Measurements from ENCODE around the gene ERV3-1. TPM values are rescaled to one million over a fixed set of nuclear protein-coding genes. Genes with fewer than 3 reads are reported as not detected.
"Not testable (repeated sequence)": the region's sequence is repeated elsewhere in the genome, so short reads cannot be mapped to it uniquely, and the experiment has no call there.

ERV3-1 gene
- total and polyA plus RNA-seq, 2 donors (not counting 3 experiments of a cell fraction or from before 2014, with no cell fraction given): 28.4 to 29.6 TPM

GRCh38 chr7:65035469-65035868 lies 29.0 kb upstream of the ERV3-1 start:
- H3K4me1 ChIP-seq (ENCODE audit: control insufficient read depth, extremely low read depth, insufficient read depth, low read length); DNase-seq (ENCODE audit: low read depth, low spot score); H3K4me2 ChIP-seq (ENCODE audit: insufficient read depth, low read length); H3K9me1 ChIP-seq (replicated peaks; ENCODE audit: control insufficient read depth, extremely low read depth, insufficient read depth, low read length); POLR2A ChIA-PET; dilution Hi-C loops (cut with MboI; ENCODE audit: extremely low pct_ligation_motif_present, low sequenced_read_pairs); H4K20me1 ChIP-seq (replicated peaks; ENCODE audit: control insufficient read depth, extremely low read depth, insufficient read depth, low read length); H3K4me3 ChIP-seq (replicated peaks in 1 of 3; ENCODE audit: insufficient read depth in 1 of 3, low read depth in 1 of 3, low read length in 3 of 3); BruUV-seq (replicated peaks); H3K27ac ChIP-seq (ENCODE audit: insufficient read depth, low read depth, low read length); FAIRE-seq; H3K36me3 ChIP-seq (ENCODE audit: control insufficient read depth in 2 of 2, extremely low read depth in 1 of 2, insufficient read depth in 2 of 2, low read length in 2 of 2); intact Hi-C loops (cut with micrococcal nuclease); CTCF ChIA-PET; H3K9ac ChIP-seq (replicated peaks; ENCODE audit: extremely low read depth, insufficient read depth, low read length); H3K9me3 ChIP-seq (replicated peaks; ENCODE audit: control insufficient read depth, insufficient read depth, low read length); H2AFZ ChIP-seq (ENCODE audit: low read depth, low read length); H3K27me3 ChIP-seq (ENCODE audit: control insufficient read depth in 2 of 2, insufficient read depth in 2 of 2, low read length in 2 of 2): not testable (repeated sequence)
- H3K79me2 ChIP-seq (ENCODE audit: control insufficient read depth, insufficient read depth, low read length): peaks cover 12% of the 10 kb centered on the region

GRCh38 chr7:65034120-65034782 lies 27.8 kb upstream of the ERV3-1 start:
- CTCF ChIA-PET; H3K4me2 ChIP-seq (ENCODE audit: insufficient read depth, low read length); BruUV-seq (replicated peaks); H2AFZ ChIP-seq (ENCODE audit: low read depth, low read length); POLR2A ChIA-PET; DNase-seq (ENCODE audit: low read depth, low spot score); H4K20me1 ChIP-seq (replicated peaks; ENCODE audit: control insufficient read depth, extremely low read depth, insufficient read depth, low read length); H3K9me1 ChIP-seq (replicated peaks; ENCODE audit: control insufficient read depth, extremely low read depth, insufficient read depth, low read length); H3K36me3 ChIP-seq (ENCODE audit: control insufficient read depth in 2 of 2, extremely low read depth in 1 of 2, insufficient read depth in 2 of 2, low read length in 2 of 2); H3K27ac ChIP-seq (ENCODE audit: insufficient read depth, low read depth, low read length); FAIRE-seq; H3K4me3 ChIP-seq (replicated peaks in 1 of 3; ENCODE audit: insufficient read depth in 1 of 3, low read depth in 1 of 3, low read length in 3 of 3); dilution Hi-C loops (cut with MboI; ENCODE audit: extremely low pct_ligation_motif_present, low sequenced_read_pairs); H3K27me3 ChIP-seq (ENCODE audit: control insufficient read depth in 2 of 2, insufficient read depth in 2 of 2, low read length in 2 of 2); H3K79me2 ChIP-seq (ENCODE audit: control insufficient read depth, insufficient read depth, low read length); H3K9ac ChIP-seq (replicated peaks; ENCODE audit: extremely low read depth, insufficient read depth, low read length); H3K4me1 ChIP-seq (ENCODE audit: control insufficient read depth, extremely low read depth, insufficient read depth, low read length); intact Hi-C loops (cut with micrococcal nuclease); H3K9me3 ChIP-seq (replicated peaks; ENCODE audit: control insufficient read depth, insufficient read depth, low read length): not testable (repeated sequence)

- H3K9ac ChIP-seq (replicated peaks; ENCODE audit: extremely low read depth, insufficient read depth, low read length); FAIRE-seq; H3K27me3 ChIP-seq (ENCODE audit: control insufficient read depth in 2 of 2, insufficient read depth in 2 of 2, low read length in 2 of 2); intact Hi-C loops (cut with micrococcal nuclease); POLR2A ChIA-PET; H2AFZ ChIP-seq (ENCODE audit: low read depth, low read length); H4K20me1 ChIP-seq (replicated peaks; ENCODE audit: control insufficient read depth, extremely low read depth, insufficient read depth, low read length); BruUV-seq (replicated peaks); H3K4me1 ChIP-seq (ENCODE audit: control insufficient read depth, extremely low read depth, insufficient read depth, low read length); H3K36me3 ChIP-seq (ENCODE audit: control insufficient read depth in 2 of 2, extremely low read depth in 1 of 2, insufficient read depth in 2 of 2, low read length in 2 of 2); H3K4me2 ChIP-seq (ENCODE audit: insufficient read depth, low read length); H3K27ac ChIP-seq (ENCODE audit: insufficient read depth, low read depth, low read length); H3K9me1 ChIP-seq (replicated peaks; ENCODE audit: control insufficient read depth, extremely low read depth, insufficient read depth, low read length); DNase-seq (ENCODE audit: low read depth, low spot score); dilution Hi-C loops (cut with MboI; ENCODE audit: extremely low pct_ligation_motif_present, low sequenced_read_pairs); H3K79me2 ChIP-seq (ENCODE audit: control insufficient read depth, insufficient read depth, low read length); CTCF ChIA-PET; H3K4me3 ChIP-seq (replicated peaks in 1 of 3; ENCODE audit: insufficient read depth in 1 of 3, low read depth in 1 of 3, low read length in 3 of 3); H3K9me3 ChIP-seq (replicated peaks; ENCODE audit: control insufficient read depth, insufficient read depth, low read length): not testable (repeated sequence)
Observed at GRCh38 chr7:65033391-65033790, 26.9 kb upstream of the ERV3-1 start.

GRCh38 chr7:65025023-65025422 lies 18.5 kb upstream of the ERV3-1 start:
- H3K27me3 ChIP-seq (ENCODE audit: control insufficient read depth in 2 of 2, insufficient read depth in 2 of 2, low read length in 2 of 2); H4K20me1 ChIP-seq (replicated peaks; ENCODE audit: control insufficient read depth, extremely low read depth, insufficient read depth, low read length); H3K9ac ChIP-seq (replicated peaks; ENCODE audit: extremely low read depth, insufficient read depth, low read length); BruUV-seq (replicated peaks); H3K9me1 ChIP-seq (replicated peaks; ENCODE audit: control insufficient read depth, extremely low read depth, insufficient read depth, low read length); DNase-seq (ENCODE audit: low read depth, low spot score); H3K36me3 ChIP-seq (ENCODE audit: control insufficient read depth in 2 of 2, extremely low read depth in 1 of 2, insufficient read depth in 2 of 2, low read length in 2 of 2); FAIRE-seq; dilution Hi-C loops (cut with MboI; ENCODE audit: extremely low pct_ligation_motif_present, low sequenced_read_pairs); H3K4me3 ChIP-seq (replicated peaks in 1 of 3; ENCODE audit: insufficient read depth in 1 of 3, low read depth in 1 of 3, low read length in 3 of 3); H3K4me2 ChIP-seq (ENCODE audit: insufficient read depth, low read length); intact Hi-C loops (cut with micrococcal nuclease); H2AFZ ChIP-seq (ENCODE audit: low read depth, low read length); H3K9me3 ChIP-seq (replicated peaks; ENCODE audit: control insufficient read depth, insufficient read depth, low read length); CTCF ChIA-PET; POLR2A ChIA-PET; H3K27ac ChIP-seq (ENCODE audit: insufficient read depth, low read depth, low read length); H3K4me1 ChIP-seq (ENCODE audit: control insufficient read depth, extremely low read depth, insufficient read depth, low read length); H3K79me2 ChIP-seq (ENCODE audit: control insufficient read depth, insufficient read depth, low read length): not testable (repeated sequence)
